Superior temporal gyrus (tissue), 1 donor: Measurements from ENCODE around the gene CFAP77.

ENCODE experiments used
- DNase-seq: peaks from one replicate; pipeline ENCODE4 v3.0.0-alpha.2; 2016; ENCODE audit errors: extremely low spot score

The CFAP77 gene

GRCh38 chr9:132488626-132489025 lies 78.6 kb downstream of the CFAP77 start:
- no peak for DNase-seq

GRCh38 chr9:132489536-132489935 lies 79.5 kb downstream of the CFAP77 start:
- DNase-seq: no peak

GRCh38 chr9:132494857-132495256 lies 84.8 kb downstream of the CFAP77 start:
- DNase-seq: no peak

GRCh38 chr9:132497731-132498130 lies 87.7 kb downstream of the CFAP77 start:
- no peak for DNase-seq

GRCh38 chr9:132498531-132499210 lies 88.7 kb downstream of the CFAP77 start:
- no peak for DNase-seq

- DNase-seq: no peak
Observed at GRCh38 chr9:132499251-132499650, 89.2 kb downstream of the CFAP77 start.

- DNase-seq: no peak
Observed at GRCh38 chr9:132500193-132500592, 90.2 kb downstream of the CFAP77 start.

GRCh38 chr9:132502480-132502879 lies 92.5 kb downstream of the CFAP77 start:
- DNase-seq: no peak

GRCh38 chr9:132503116-132503515 lies 93.1 kb downstream of the CFAP77 start:
- no peak for DNase-seq

GRCh38 chr9:132504488-132504887 lies 94.5 kb downstream of the CFAP77 start:
- no peak for DNase-seq

- no peak for DNase-seq
Observed at GRCh38 chr9:132505991-132506655, 96.1 kb downstream of the CFAP77 start.

GRCh38 chr9:132506977-132507669 lies 97.1 kb downstream of the CFAP77 start:
- DNase-seq: no peak

- DNase-seq: peak; percentile 84
Observed at GRCh38 chr9:132507670-132508469, 97.9 kb downstream of the CFAP77 start.

GRCh38 chr9:132509928-132510874 lies 100.2 kb downstream of the CFAP77 start:
- DNase-seq: no peak

GRCh38 chr9:132511191-132511999 lies 101.4 kb downstream of the CFAP77 start:
- no peak for DNase-seq

- no peak for DNase-seq
Observed at GRCh38 chr9:132513416-132513815, 103.4 kb downstream of the CFAP77 start.

- no peak for DNase-seq
Observed at GRCh38 chr9:132514011-132514744, 104.2 kb downstream of the CFAP77 start.

GRCh38 chr9:132514821-132515220 lies 104.8 kb downstream of the CFAP77 start:
- DNase-seq: no peak

- no peak for DNase-seq
Observed at GRCh38 chr9:132516301-132516700, 106.3 kb downstream of the CFAP77 start.
